ENCODE results near the gene IL17B.

- TF ChIP-seq CTCF (IDR thresholded peaks at IDR 0.05; ENCODE audit: low read length) (no peak), EZH2 (optimal IDR thresholded peaks at IDR 0.05; ENCODE audit: low read depth, low read length) (no peak)
Measured at GRCh38 chr5:149374801-149375200, 4.3 kb downstream of the IL17B start.
